Jurkat, Clone E6-1 (cell line): ENCODE measurements around the gene RAB30.

ENCODE experiments used
- DNase-seq: peaks from one replicate; pipeline ENCODE4 v3.0.0-alpha.2; 2011; ENCODE audit warnings: low read depth, low spot score
- H3K4me3 ChIP-seq: 2 replicates; pipeline ENCODE4 v1.5.1; 2011; ENCODE audit warnings: mild to moderate bottlenecking, low read length, control low read depth, moderate library complexity

Gene RAB30

DNA sequence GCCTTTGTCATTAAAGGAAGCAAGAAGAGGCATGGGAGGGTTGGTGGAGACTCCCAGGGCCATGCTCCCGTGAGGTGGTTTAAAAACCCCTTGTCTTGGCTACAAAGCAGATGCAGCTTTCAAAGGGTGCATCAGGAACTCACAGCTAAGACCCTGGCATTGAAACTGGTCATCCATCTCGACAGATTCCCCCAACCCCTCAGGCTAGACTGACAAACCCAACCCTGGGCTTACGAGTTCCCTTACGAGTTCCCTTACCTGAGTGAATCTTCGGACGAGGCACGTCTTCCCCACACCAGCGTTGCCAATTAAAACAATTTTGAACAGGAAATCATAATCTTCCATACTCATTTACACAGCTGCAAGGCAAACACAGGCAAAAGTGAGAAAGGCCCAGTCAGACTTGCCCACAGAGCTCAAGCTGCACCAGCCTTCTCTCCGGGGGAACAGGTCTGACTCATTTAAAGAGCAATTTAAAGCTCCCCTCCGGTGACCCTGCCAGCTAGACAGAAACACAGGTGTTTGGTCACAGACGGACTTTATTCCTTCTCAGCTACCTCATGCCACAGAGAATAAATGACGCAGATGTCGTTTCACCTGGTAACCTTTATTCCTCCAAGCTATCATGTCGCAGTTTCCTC lies 74.6 kb downstream of the RAB30 start:
- DNase-seq, result no peak
- H3K4me3 ChIP-seq, result no peak overlapping the region

DNA sequence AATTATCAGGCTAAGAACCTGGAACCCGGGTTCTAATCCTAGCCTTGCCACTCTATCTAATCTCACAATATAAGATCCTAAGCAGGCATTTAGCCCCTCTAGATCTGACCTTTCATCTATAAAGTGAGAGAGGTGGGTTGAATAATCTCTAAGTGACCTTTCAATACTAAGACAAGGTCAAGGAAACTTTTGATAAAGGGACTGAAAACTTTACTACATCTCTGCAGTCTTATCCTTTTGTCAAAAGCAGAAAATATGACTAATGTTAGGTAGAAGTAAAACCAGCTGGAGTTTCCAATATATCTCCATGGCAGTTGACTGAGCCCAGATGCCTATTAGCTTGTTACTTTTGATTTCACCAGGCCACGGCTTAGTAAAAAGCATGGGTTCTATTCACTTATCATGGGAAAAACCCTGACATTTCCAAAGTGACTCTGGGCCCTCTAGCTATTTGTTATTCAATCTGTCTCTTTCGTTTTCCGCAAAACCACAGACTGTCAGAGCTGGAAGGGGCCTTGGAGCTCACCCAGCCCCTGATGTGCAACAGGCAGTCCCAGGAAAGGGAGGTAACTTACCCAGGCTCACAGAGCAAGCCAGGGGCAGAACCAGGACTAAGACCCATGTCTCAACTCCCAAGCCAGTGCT lies 75.8 kb downstream of the RAB30 start:
- DNase-seq, result no peak

DNA sequence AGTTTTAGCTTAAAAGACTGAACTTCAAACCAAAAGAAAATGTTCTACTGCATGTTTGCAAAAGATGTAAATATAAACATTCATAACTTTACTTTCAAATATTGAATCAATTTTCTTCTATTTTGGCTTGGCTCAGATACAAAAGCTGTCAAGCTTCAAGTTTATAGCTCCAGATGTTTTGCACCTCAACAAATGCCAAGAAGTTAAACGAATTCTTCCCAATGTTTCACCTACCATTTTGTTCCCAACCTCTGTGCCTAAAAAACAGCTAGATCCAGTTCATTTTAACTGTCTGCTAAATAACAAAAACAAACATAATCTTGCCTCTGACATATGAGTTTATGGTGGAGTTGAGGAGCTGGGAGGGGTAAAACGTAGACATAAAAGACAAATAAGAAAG lies 76.5 kb downstream of the RAB30 start:
- no peak for DNase-seq
- no peak overlapping the region for H3K4me3 ChIP-seq

More for the DNA sequence above, 75.8 kb downstream of the RAB30 start:
- H3K4me3 ChIP-seq, result no peak overlapping the region

DNA sequence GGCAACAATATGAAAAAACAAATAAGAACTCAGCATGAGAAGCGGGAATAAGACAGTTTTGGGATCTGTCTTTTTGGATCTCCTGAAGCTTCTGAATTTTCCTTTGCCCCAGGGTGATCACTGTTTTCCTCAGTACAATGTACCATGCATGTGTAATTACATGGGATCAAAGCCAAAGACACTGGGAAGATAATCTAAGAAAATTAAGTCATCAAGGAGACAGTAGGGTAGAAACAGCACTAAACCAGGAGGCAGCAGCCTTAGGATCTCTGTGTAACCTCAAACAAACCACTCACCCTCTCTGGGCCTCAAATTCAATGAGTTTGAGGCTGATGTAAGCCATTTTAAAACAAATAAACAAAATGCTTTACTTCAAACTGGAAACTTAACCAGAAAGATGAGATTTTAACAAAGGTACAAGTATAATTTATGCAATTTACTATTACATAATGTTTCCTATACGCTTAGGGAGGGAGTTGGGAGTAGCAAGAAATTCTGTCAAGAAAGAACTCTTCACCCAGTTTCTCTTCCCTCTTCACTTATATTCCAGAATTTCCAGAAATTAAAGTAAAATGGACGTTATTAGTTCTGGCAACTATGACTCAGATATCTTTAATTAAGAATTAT lies 77.0 kb downstream of the RAB30 start:
- DNase-seq, result no peak
- H3K4me3 ChIP-seq, result no peak overlapping the region

DNA sequence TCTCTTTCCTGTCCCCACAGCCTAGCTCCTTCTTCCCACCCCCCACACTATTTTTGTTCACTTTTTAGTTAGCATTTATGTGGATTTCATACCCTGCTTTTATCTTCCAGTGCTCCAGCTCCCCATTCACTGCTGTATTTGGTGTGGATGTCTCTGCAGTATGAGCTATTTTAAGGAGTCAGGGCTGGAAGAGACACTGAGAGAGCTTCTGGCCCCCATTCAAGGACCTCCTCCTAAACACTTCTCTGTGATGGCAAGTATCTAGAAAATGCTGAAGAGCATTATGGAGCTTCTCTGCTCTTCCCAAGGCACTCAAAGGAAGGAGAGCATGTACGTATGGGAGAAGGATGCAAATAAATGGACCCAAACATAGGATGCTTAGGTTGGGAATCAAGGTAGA lies 79.5 kb downstream of the RAB30 start:
- H3K4me3 ChIP-seq, result no peak overlapping the region
- DNase-seq, result no peak

DNA sequence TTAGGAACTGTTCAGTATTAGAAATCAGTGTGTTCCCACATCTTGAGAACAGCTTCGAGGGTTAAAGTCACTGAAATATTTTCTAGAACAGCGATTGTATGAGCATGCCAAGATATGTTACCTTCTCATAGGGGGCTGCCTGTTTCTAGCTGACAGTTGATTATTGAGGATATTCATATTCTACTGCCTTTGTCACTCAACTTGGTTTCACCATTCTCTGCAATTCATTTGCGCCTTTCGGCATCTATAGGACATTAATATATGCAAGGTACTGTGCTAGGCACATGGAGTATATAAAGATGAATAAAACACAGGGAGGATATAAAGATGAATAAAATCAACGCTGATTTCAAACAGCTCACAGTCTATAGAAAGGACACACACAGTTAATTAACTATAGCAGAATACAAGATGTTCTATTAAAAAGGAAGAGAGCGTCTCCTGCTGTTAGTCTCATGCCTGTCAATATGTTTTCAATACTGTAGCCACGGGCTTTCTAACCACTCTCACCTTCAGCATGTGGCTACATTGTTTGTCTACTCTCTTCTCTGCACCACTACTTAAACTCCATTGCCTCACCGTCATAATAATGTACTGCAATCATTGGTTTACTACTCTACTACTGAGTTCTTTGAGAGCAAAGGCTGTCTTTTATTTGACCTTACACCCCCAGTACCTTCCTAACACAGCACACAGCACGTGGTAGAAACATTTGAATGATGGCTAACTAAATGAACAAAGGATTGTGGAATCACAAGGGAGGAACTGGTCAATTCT lies 81.9 kb downstream of the RAB30 start:
- no peak for DNase-seq
- no peak overlapping the region for H3K4me3 ChIP-seq

DNA sequence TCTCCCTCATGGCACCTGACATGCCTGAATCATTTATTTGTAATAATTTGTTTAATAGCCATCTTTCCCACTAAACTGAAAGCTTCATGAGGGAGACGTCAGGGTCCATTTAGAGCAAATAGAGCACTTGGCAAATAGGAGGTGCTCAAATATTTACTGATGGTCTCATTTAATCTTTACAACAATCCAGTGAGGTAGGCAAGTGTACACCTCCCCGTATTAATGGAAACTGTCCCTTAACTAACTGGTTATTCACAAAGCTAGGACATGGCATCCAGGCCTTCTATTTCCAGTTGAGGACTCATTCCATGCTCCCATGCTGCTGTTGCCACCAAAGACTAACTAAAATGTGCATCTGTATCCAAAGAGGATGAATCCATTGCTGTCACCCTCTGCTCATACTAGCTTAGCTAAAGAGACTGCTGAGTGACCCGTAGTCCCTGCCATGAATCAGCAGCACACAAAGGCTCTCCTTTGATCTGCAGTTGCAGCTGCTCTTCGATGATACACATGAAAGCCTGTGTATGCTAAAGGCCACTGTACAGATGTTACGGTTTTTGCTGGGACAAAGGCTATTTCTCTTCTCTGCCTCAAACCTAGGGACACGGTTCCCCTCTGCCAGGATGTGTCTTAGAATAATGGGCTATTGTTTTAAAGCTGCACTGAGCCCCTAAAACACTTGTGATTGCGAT lies 82.6 kb downstream of the RAB30 start:
- DNase-seq, result no peak
- no peak overlapping the region for H3K4me3 ChIP-seq

DNA sequence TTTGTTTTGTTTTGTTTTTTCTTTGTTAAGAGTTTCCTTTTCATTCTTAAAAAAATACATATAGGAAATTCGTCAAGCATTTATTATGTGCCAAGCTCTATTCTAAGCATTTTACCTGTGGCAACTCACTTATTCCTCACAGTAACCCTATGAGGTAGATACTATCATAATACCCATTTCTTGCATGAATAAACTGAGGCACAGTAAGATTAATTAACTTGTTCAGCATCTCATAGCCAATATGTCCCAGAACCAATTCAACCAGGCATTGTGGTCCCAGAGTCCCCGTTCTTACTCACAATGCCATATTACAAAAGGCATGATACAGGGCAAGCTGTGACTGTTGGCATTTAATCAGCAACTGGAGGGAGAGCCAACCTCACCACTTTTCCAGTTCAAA lies 83.7 kb downstream of the RAB30 start:
- H3K4me3 ChIP-seq, result no peak overlapping the region
- DNase-seq, result no peak

DNA sequence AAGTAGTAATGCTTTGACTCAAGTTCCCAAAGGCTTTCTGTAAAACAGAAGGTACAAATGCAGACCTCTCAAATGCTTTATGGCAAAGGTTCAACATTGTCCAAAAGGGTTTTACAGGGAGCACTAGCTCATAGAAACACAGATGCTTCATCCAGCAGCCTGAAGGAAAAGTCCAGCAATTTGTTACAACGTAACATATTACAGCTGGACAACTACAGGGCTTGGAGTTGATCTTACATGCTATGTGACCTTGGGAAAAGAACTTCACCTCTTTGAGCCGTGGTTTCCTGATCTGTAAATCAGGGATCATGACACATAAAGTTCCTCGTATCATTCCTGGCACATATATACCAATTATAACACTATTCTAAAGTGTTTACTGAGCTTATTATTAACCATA lies 85.3 kb downstream of the RAB30 start:
- H3K4me3 ChIP-seq, result no peak overlapping the region
- DNase-seq, result no peak

DNA sequence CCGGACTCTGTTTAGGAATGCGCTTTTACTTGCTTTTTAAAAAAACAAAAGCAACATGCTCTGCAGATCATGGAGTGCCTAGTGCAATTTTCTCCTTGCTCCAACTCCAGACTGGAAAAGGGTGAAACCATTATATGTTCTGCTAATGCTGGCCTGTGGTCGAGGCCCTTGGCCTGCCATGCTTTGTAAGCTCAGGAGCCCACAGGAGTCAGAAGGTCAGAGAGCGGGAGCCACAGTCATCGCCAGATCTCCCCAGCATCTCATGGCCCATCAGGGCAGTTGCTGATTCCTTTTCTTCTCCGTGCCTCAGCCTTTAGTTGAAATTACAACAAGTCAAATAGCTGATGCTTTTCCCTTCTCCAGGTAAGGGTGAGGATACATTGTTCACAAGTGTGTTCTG lies 89.8 kb downstream of the RAB30 start:
- no peak overlapping the region for H3K4me3 ChIP-seq
- no peak for DNase-seq

DNA sequence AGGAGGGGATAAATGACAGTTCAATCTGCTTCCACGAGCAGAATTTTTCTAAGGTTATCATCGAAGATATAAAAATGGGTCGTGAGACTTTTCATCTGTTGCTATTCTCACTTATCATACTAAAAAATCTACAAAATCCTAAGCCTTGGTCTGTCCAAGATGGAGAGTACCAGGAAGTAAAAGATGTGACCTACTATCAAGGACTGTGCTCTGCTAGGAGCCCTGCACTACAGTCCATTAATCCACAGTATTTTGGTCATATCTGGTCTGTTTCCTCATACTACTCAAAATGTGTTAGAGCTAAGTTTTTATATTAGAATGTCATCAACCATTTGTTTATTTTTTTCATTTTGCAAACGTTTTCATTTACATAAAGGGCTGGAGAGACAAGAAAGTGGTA lies 90.8 kb downstream of the RAB30 start:
- DNase-seq, result no peak
- H3K4me3 ChIP-seq, result no peak overlapping the region

DNA sequence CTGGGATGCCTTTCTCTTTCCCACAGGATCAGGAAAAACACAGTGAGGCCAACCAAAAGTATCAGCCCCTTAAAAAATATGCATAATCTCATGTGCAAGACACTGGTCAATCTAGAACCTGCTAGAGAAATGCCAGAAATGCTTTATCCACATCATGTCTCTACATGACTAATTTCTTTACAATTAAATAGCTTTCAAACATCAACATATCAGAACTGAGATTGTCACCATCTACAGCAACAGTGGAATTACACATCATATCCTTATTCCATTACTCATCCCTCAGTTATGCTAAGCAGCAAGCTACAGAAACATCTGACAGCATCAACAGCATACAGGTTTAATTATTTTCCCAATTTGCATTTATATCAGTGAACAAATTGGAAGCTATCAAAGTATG lies 91.4 kb downstream of the RAB30 start:
- DNase-seq, result no peak
- no peak overlapping the region for H3K4me3 ChIP-seq

DNA sequence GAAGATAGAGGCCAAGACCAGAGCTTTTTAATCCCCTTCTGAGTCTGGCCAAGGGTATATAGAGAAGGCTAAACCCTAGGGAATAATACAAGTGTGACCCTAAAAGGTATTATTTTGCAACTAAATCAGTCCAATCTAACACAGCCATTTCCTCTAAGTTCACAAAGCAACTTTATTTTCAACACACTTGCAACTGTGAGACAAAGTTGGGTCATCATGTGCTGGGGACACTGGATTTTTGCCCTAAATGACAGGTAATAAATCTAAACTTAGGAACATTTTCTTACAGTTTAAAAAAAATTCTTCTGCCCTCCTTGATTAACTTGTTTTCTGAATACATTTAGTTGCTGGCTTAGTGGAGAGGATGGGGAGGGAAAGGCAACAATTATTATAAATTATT lies 91.9 kb downstream of the RAB30 start:
- no peak overlapping the region for H3K4me3 ChIP-seq
- DNase-seq, result no peak

DNA sequence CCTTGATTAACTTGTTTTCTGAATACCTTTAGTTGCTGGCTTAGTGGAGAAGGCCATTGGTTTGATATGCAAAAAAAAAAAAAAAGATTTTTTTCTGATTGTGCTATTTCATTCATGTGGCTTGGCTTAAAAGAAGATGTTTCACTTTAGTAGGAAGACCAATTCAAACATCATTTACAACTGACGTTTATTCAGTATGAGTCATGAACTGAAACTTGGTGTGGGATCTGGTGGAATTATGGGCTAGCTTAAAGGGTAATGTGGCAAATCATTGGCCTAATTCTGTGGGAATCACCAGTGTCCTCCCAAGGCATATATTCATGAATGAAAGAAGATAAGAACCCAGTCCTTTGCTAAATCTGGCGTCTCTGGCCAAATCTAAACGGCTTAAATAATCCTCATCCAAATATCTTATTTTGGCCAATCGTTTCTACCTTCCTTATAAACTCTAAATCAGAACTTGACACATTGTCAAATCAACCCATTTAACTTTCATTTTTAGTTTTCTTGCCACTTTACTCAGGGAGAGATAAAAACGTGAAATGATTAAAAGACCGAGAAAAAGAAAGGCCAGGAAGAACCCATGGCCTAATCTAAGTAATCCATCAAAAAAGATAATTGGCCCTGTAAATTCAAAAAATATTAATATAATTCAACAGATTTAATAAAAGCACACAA lies 93.1 kb downstream of the RAB30 start:
- DNase-seq, result no peak
- H3K4me3 ChIP-seq, result no peak overlapping the region

DNA sequence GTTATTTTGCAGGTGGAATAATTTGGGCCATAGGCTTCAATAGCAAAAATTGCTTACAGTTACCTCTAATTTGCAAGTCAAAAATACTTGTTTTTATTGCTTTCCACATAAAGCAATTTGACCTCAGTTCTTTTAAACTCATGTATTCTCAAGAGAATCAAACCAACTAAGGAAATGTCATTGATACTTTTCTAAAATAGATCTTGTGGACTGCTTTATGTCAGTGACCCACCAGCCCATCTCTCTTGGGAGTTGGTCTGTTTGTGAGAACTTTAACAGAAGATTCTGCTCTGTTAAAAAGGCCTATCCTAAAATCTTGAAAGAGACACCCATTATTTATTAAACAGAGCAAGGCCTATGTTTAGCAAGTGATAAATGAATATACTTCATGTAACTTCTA lies 94.9 kb downstream of the RAB30 start:
- no peak overlapping the region for H3K4me3 ChIP-seq
- no peak for DNase-seq

DNA sequence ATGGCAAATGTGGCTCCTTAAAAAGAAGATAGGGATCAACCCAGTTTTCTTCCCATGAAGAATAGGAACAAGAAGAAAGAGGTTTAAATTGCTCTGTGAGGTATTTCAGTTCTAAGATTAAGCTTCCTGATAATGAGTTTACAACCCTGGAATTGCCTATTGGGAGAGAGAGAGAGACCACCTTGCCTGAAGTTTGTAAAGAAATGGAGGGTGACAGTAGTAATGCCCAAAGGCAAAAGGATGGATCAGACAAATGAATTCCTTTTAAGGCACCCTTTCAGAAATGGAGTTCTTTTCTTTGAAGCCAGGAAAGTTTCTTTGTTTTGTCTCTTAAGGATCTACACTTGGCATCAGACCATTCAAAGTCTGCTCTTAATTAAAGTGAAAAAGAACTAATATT lies 95.8 kb downstream of the RAB30 start:
- no peak overlapping the region for H3K4me3 ChIP-seq
- no peak for DNase-seq

DNA sequence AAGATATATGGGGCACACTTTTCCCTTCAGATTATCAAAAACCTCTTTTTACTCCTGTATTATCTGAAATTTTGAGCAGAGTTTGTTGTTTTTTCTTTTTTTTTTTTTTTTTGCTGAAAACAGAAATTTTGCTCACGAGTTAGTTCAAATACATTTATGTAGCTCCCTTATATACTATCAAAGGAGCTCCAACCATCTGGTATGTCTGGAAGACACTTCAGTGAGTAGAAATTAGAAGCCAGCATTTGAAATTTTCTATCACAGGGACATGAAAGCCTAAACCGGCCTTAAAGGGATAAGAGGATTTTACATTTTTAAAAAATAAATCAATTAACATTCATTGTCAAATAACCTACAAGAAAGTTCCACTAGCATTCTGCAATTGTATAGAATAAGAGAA lies 96.8 kb downstream of the RAB30 start:
- no peak overlapping the region for H3K4me3 ChIP-seq
- no peak for DNase-seq

DNA sequence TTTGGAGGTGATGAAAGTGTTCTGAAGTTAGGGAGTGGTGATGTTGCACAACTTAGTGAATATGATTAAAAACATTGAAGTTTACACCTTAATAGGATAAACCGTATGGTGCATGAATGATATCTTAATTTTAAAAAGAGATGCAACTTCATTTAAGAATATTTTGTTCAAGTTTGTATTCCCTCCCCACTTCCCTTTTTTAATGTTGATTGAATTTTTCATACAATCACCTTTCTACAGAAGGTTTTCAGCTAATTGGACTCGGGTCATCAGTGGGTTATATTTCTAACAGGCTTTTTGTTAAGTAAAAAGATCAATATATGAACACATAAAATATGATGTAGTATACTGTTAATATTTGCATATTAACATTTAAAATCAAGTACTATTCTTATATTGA lies 97.6 kb downstream of the RAB30 start:
- H3K4me3 ChIP-seq, result no peak overlapping the region
- no peak for DNase-seq

DNA sequence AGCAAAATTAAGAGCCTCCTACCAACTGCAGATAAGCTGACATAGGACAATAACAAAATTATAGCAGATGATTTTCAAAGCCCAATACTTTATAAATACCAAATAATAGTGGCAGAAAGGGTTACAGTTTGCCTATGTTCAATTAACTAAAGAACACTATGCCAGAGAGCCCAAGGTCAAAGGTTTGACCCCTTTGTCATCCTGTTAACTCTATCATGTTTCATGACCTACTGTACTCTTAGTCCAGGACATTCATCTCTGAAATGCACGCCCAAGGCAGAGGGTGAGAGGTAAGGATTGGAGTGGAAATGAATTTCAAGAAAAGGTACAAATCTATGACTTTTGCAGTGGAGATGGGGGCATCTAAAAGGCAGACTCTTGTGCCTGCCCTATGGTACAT lies 99.6 kb downstream of the RAB30 start:
- DNase-seq, result no peak
- no peak overlapping the region for H3K4me3 ChIP-seq
